GM13976 (cell line): ENCODE data around the gene SNTG2.

Experiments used
- DNase-seq: peaks from one replicate; pipeline ENCODE4 v3.0.0; 2012; ENCODE audit warnings: low spot score
- CTCF ChIP-seq: IDR thresholded peaks from 2 replicates; pipeline ENCODE4 v1.5.1; 2012; ENCODE audit warnings: borderline replicate concordance, mild to moderate bottlenecking; ENCODE audit not compliant: insufficient read depth; ENCODE audit errors: extremely low read depth, missing control alignments, control extremely low read depth
- in situ Hi-C: fragments of 300-500 bp; cut with MboI; formaldehyde crosslinking; loops from one replicate; pipeline ENCODE4 v1.12.0; 2022; ENCODE audit warnings: low sequenced_read_pairs, mixed read lengths, inconsistent platforms; ENCODE audit not compliant: unreplicated experiment

SNTG2 gene

DNA sequence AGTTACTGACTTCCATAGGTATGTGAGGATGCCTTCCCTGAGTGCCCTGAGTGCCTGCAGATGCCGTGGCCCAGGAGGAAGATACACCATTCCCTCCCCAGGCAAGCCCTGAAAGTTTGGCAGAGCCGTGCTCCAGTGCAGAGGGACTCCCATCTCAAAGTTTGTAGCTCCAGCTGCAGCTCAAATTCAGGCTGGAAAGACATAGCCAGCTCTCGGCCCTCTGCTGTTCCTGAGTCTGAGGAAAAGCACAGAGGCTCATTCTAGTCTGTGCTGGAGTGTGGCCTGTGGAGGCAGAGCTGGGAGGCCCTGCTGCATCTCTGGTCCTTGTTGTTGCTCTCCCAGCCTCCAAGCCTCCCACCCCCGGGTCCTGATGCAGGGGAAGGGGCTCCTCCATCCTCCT, 446.7 kb downstream of the SNTG2 start:
- in situ Hi-C loops, result no loop called here
- TF ChIP-seq CTCF, result no peak

DNA sequence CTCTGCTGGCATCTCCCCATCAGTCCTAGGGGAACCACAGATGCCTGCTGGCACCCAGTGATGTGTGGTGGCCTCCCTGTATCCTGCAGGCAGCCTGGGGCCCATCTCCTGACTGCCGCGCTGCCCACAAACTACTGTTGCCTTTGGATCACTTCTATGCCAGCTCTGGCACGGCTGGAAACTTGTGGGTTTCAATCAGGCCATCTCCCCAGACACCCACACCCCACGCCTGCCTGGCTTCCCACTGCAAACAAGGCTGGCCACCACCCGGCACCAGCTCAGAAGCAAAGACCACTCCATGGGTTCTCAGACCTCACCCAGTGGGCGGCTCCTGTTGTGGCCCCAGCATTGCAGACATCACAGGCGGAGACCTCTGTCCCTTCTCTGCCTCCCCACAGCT, 447.5 kb downstream of the SNTG2 start:
- no peak for DNase-seq
- no peak for TF ChIP-seq CTCF
- in situ Hi-C loops, result no loop called here

More for the DNA sequence above, 446.7 kb downstream of the SNTG2 start:
- no peak for DNase-seq

GRCh38 chr2:1400943-1401735, 450.5 kb downstream of the SNTG2 start:
- no peak for DNase-seq
- TF ChIP-seq CTCF, result no peak
- in situ Hi-C loops, result no loop called here

DNA sequence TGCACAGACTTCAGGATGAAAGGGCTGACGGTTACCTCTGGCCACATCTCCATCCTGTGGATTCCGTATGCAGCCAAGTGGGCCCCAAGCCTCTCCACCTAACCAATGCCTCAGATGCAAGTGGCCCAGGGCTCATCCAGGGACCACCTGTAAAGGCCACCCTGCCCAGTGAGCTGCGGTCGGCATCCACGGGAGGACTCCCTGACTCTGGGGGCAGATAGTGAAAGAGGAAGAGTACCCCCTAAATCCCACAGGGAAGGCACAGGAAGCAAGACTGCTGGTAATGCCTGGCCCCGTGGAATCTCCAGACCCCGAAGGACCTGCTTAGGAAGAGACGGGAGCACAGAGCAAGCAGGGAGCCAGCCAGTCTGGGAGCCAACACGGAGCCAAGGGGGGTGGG, 451.4 kb downstream of the SNTG2 start:
- TF ChIP-seq CTCF, result no peak
- DNase-seq, result no peak
- in situ Hi-C loops, result no loop called here

DNA sequence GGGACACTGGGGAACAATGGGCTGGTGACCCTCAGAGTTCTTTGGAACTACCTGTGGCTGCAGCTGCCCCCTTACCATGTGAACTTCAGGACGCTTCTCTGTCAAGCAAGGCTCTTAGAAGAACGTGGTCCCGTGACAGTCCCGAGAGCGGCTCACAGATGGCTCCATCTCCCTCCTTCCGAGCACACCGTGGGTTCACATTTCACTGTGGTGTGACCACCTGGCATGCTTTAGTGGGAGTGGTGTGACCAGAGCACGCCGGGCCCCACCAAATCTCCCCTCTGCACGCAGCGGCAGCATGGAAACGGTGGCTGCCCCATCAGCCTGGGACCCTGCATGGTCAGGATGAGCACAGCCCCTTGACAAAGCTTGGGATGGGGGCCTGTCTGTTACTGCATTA, 452.9 kb downstream of the SNTG2 start:
- no peak for DNase-seq
- in situ Hi-C loops, result no loop called here
- no peak for TF ChIP-seq CTCF

GRCh38 chr2:1405124-1405523, 454.5 kb downstream of the SNTG2 start:
- in situ Hi-C loops, result no loop called here
- TF ChIP-seq CTCF, result no peak
- no peak for DNase-seq

DNA sequence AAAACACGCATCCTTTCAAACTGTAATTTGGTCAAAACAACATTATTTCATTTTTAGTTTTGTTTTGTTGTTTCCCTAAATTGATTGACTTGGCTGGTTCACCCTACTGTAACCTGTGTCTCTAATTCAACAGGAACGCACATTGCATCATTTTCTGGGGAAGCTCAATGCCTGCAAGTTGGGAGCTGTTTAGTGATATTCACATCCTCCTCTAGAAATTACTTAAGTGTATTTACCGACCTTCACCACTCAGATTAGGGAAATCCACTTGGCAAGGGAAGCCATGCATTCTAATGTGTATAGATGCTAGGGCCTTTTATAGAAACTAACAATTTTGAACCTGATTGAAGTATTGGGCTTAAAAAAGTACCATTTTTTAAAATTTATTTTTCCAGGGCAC, 455.3 kb downstream of the SNTG2 start:
- no peak for TF ChIP-seq CTCF
- in situ Hi-C loops, result no loop called here
- no peak for DNase-seq
